ENCODE results near the gene PSMB2.

The PSMB2 gene

DNA sequence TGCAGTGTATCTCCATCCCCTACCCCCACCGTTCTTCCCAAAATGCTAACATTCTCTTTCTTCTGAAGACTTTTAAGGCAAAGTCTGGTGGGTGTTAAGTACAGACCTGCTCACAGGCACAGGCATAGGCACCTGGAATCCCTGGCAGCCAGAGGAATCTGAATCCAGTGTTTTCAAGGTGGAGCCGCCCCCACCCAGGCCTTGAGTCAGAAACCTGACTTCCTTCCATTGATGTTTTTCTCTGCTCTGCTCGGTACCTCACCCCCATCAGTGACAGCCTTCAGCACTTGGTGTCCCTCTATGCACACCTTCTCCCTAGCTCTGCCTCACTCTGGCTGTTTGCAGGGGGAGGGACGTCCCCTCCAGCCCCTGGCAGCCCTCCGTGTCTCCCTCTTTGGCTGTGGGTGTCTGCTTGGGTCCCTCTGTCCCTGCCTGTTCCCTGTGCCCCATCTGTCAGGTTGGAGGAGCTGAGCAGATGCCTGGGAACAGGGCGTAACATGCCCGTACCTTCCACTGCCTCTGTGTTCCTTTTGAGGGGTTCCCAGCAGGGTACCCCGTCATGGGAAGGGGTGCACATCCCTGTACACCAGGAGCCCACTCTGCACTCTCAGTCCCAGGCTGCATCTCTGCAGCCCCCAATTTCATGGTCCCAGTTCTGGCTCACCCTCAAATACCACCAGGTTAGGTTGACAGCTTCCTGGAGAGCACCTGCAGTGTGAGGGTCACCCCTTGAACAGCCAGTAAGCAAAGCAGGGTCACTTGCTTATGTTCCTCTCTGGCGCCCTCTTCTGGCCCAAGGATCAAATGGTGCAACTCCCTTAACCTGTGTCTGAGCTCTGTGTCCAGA, 77.1 kb downstream of the PSMB2 start:
- H3K36me3 ChIP-seq (ENCODE audit: low read length) = no peaks in the 10 kb centered on the region
- TF ChIP-seq EZH2phosphoT487 (conservative IDR thresholded peaks at IDR 0.05; ENCODE audit: low read length) = no peak
- TF ChIP-seq CTCF (IDR thresholded peaks at IDR 0.05; ENCODE audit: insufficient read depth, low read length, poor library complexity, severe bottlenecking) = peak; percentile 90
- no peaks in the 10 kb centered on the region for H3K9me3 ChIP-seq (ENCODE audit: insufficient read depth, low read length)
- H3K4me2 ChIP-seq (ENCODE audit: low read depth, low read length, poor library complexity, severe bottlenecking) = no peak overlapping the region
- H3K9me2 ChIP-seq (replicated peaks; ENCODE audit: insufficient read depth, low read length) = no peaks in the 10 kb centered on the region
- no peaks in the 10 kb centered on the region for H3F3A ChIP-seq (ENCODE audit: insufficient read depth)
- no peak overlapping the region for H3K27ac ChIP-seq (ENCODE audit: low read depth, low read length)
- H3K9ac ChIP-seq (ENCODE audit: low read length) = no peak overlapping the region
- no peaks in the 10 kb centered on the region for H4K20me1 ChIP-seq (ENCODE audit: low read depth, low read length)
- H3K27me3 ChIP-seq (ENCODE audit: low read length) = no peaks in the 10 kb centered on the region
- no peak overlapping the region for H2AFZ ChIP-seq (ENCODE audit: low read depth, low read length, severe bottlenecking)
- no peak overlapping the region for H3K4me3 ChIP-seq (ENCODE audit: insufficient read depth, low read length, poor library complexity, severe bottlenecking)
- no peaks in the 10 kb centered on the region for H3K79me2 ChIP-seq (ENCODE audit: insufficient read depth, low read length)

DNA sequence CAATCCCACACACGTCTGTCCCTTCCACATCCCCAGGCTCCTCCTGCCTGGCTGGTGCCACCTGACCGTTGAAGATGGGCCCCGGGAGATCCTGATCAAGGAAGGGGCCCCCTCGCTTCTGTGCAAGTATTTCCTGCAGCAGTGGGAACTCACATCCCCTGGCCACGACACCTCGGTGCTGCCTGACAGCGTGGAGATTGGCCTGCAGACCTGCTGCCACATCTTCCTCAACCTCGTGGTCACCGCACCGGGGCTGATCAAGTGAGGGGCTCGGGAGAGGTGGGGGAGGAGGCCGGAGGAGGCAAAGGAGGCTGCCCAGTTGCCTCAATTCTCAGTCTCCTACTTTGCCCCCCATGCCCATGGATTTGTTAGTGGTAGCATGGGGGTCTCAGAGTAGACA, 78.2 kb downstream of the PSMB2 start:
- H3K36me3 ChIP-seq (ENCODE audit: low read length) = no peaks in the 10 kb centered on the region
- no peak overlapping the region for H3K27ac ChIP-seq (ENCODE audit: low read depth, low read length)

DNA sequence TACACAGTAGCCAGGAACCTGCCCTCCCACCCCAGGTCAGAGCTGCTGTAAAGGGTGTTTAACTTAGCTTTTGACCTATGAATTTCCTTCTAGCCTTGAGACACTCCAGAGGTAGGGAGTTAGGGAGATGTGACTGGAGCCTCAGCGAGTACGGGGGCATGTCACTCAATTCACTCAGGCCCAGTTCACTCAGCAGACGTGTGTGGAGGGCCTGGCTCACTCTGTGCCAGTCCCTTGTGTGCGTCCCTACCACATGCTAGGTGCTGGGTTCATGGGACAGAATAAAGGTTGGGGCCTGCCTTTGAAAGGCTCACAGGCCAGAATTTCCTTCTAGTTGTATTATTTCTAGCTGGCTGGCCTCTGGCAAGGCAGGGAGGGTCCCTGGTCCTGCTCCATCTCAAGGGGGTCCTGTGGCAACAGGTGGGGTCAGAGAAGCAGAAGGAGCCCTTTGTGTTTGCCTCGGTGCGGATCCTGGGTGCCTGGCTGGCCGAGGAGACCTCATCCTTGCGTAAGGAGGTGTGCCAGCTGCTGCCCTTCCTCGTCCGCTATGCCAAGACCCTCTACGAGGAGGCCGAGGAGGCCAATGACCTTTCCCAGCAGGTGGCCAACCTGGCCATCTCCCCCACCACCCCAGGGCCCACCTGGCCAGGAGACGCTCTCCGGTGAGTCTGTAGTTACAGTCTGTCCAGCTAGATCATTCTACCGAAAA, 79.2 kb downstream of the PSMB2 start:
- no peaks in the 10 kb centered on the region for H3K27me3 ChIP-seq (ENCODE audit: low read length)
- 0 out of 2 replicates have a peak, but pooled peaks cover 9% of the 10 kb centered on the region for H3K79me2 ChIP-seq (ENCODE audit: insufficient read depth, low read length)
- no peaks in the 10 kb centered on the region for H3K9me3 ChIP-seq (ENCODE audit: insufficient read depth, low read length)
- no peaks in the 10 kb centered on the region for H4K20me1 ChIP-seq (ENCODE audit: low read depth, low read length)
- 0 out of 2 replicates have a peak, but pooled peaks cover 10% of the 10 kb centered on the region for H3F3A ChIP-seq (ENCODE audit: insufficient read depth)
- TF ChIP-seq EZH2phosphoT487 (conservative IDR thresholded peaks at IDR 0.05; ENCODE audit: low read length) (no peak), CTCF (IDR thresholded peaks at IDR 0.05; ENCODE audit: insufficient read depth, low read length, poor library complexity, severe bottlenecking) (no peak)
- H3K27ac ChIP-seq (ENCODE audit: low read depth, low read length) = no peak overlapping the region
- no peak overlapping the region for H3K9ac ChIP-seq (ENCODE audit: low read length)
- H3K4me3 ChIP-seq (ENCODE audit: insufficient read depth, low read length, poor library complexity, severe bottlenecking) = no peak overlapping the region
- H3K9me2 ChIP-seq (replicated peaks; ENCODE audit: insufficient read depth, low read length) = no peaks in the 10 kb centered on the region
- no peak overlapping the region for H3K4me2 ChIP-seq (ENCODE audit: low read depth, low read length, poor library complexity, severe bottlenecking)
- H3K36me3 ChIP-seq (ENCODE audit: low read length) = no peaks in the 10 kb centered on the region
- H2AFZ ChIP-seq (ENCODE audit: low read depth, low read length, severe bottlenecking) = no peak overlapping the region

More for the DNA sequence above, 78.2 kb downstream of the PSMB2 start:
- H2AFZ ChIP-seq (ENCODE audit: low read depth, low read length, severe bottlenecking) = no peak overlapping the region
- no peak overlapping the region for H3K4me2 ChIP-seq (ENCODE audit: low read depth, low read length, poor library complexity, severe bottlenecking)
- H3K9me3 ChIP-seq (ENCODE audit: insufficient read depth, low read length) = no peaks in the 10 kb centered on the region
- H3K9me2 ChIP-seq (replicated peaks; ENCODE audit: insufficient read depth, low read length) = no peaks in the 10 kb centered on the region
- no peak overlapping the region for H3K4me3 ChIP-seq (ENCODE audit: insufficient read depth, low read length, poor library complexity, severe bottlenecking)
- TF ChIP-seq CTCF (IDR thresholded peaks at IDR 0.05; ENCODE audit: insufficient read depth, low read length, poor library complexity, severe bottlenecking) (no peak), EZH2phosphoT487 (conservative IDR thresholded peaks at IDR 0.05; ENCODE audit: low read length) (no peak)
- H3K79me2 ChIP-seq (ENCODE audit: insufficient read depth, low read length) = 0 out of 2 replicates have a peak, but pooled peaks cover 5% of the 10 kb centered on the region
- 0 out of 2 replicates have a peak, but pooled peaks cover 5% of the 10 kb centered on the region for H3F3A ChIP-seq (ENCODE audit: insufficient read depth)
- H3K9ac ChIP-seq (ENCODE audit: low read length) = no peak overlapping the region
- H3K27me3 ChIP-seq (ENCODE audit: low read length) = no peaks in the 10 kb centered on the region
- H4K20me1 ChIP-seq (ENCODE audit: low read depth, low read length) = no peaks in the 10 kb centered on the region
